ENCODE measurements around the gene PAX3. TPM values are rescaled to one million over a fixed set of nuclear protein-coding genes. Genes with fewer than 3 reads are reported as not detected.

The PAX3 gene
- polyA plus RNA-seq, 3 donors, result not detected

DNA sequence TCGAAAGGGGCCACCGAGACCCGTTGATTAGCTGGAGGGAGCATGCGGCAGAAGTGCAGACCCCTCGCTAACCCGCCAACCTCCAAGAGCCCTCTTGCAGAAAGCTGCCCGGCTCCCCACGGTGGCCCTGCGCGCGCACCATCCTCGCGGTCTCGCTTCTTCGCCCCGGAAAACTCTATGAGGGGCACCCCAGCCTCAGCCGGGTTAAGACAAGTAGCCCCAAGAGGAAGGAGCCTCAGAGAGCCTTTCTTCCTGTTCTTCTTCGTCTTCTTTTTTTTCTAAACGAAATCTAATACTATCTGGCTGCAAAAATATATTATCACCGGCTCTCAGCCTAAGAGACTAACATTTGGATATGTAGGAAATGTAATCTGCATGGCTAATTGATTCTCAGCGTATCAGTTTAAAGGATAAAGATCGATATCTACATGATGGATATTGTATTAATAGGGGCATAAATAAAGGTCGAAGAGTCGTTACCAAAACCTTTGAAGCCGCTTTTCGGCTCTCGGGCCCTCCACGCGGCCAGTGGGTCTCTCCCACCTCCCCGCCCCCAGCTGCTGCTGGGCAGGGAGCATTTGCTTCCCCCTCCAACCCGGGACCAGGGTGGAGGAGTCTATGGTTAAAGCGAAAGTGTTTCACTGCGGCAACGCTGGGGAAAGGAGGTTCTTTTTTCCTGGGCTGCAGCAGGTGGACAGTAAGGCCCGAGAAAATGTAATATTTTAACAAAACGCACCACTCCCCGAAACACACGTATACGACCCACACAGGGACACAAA is 6.1 kb upstream of the PAX3 start:
- peaks cover 42 to 66% of the 10 kb centered on the region in 2 donors for H3K9me3 ChIP-seq (replicated peaks in 1 of 2; ENCODE audit: control insufficient read depth in 1 of 2, insufficient read depth in 1 of 2, low read length in 2 of 2)
- peaks cover 76% of the 10 kb centered on the region for H3K4me1 Mint-ChIP-seq
- H3K79me2 ChIP-seq (ENCODE audit: insufficient read depth, low read length), result no peaks in the 10 kb centered on the region
- peaks cover 84 to 99% (median 94%) of the 10 kb centered on the region in 3 donors for H3K27me3 Mint-ChIP-seq (ENCODE audit: low read depth in 3 of 3)
- H3K27ac ChIP-seq (ENCODE audit: low read depth in 1 of 2, low read length in 2 of 2), result peak overlapping the region; percentile 40 to 50
- TF ChIP-seq, protein P1, sequence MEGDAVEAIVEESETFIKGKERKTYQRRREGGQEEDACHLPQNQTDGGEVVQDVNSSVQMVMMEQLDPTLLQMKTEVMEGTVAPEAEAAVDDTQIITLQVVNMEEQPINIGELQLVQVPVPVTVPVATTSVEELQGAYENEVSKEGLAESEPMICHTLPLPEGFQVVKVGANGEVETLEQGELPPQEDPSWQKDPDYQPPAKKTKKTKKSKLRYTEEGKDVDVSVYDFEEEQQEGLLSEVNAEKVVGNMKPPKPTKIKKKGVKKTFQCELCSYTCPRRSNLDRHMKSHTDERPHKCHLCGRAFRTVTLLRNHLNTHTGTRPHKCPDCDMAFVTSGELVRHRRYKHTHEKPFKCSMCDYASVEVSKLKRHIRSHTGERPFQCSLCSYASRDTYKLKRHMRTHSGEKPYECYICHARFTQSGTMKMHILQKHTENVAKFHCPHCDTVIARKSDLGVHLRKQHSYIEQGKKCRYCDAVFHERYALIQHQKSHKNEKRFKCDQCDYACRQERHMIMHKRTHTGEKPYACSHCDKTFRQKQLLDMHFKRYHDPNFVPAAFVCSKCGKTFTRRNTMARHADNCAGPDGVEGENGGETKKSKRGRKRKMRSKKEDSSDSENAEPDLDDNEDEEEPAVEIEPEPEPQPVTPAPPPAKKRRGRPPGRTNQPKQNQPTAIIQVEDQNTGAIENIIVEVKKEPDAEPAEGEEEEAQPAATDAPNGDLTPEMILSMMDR (IDR thresholded peaks at IDR 0.05), result no peak
- H3K4me1 ChIP-seq (ENCODE audit: control insufficient read depth in 1 of 2, insufficient read depth in 2 of 2, low read length in 2 of 2), result peaks cover 66 to 76% of the 10 kb centered on the region in 2 donors
- DNase-seq, result peak in 1 of 3 donors; percentile 36
- peaks cover 23 to 81% (median 75%) of the 10 kb centered on the region in 7 donors for H3K9me3 Mint-ChIP-seq
- peaks cover 76 to 91% of the 10 kb centered on the region in 2 donors for H3K27me3 ChIP-seq (ENCODE audit: control insufficient read depth in 2 of 2, insufficient read depth in 2 of 2, low read length in 2 of 2)
- 5% methylated on average over 24 of the region's 39 CpGs for WGBS (ENCODE audit: insufficient coverage)
- no peaks in the 10 kb centered on the region for H4K20me1 ChIP-seq (ENCODE audit: insufficient read depth, low read length)
- peak overlapping the region; percentile 88 for H3K4me2 ChIP-seq (replicated peaks; ENCODE audit: extremely low read depth, low read length, poor library complexity, severe bottlenecking)
- peaks cover 35 to 37% of the 10 kb centered on the region in 2 donors for H3K36me3 Mint-ChIP-seq
- intact Hi-C loops (cut with micrococcal nuclease), result no loop called here
- H3K4me3 ChIP-seq (replicated peaks in 1 of 3; ENCODE audit: low read depth in 2 of 3, low read length in 3 of 3), result peak overlapping the region; percentile 58 to 91 (median 72)
- no peaks in the 10 kb centered on the region for H3K36me3 ChIP-seq (replicated peaks in 1 of 2; ENCODE audit: control insufficient read depth in 1 of 2, insufficient read depth in 2 of 2, low read length in 2 of 2)
- H2AFZ ChIP-seq (ENCODE audit: insufficient read depth, low read depth, low read length, poor library complexity, severe bottlenecking), result peak overlapping the region; percentile 78
- peak overlapping the region; percentile 55 for H3K9ac ChIP-seq (ENCODE audit: insufficient read depth, low read length, poor library complexity, severe bottlenecking)
- H3K27ac Mint-ChIP-seq, result peak overlapping the region; percentile 27 to 82 (median 56)
- peak overlapping the region; percentile 94 to 96 for H3K4me3 Mint-ChIP-seq

DNA sequence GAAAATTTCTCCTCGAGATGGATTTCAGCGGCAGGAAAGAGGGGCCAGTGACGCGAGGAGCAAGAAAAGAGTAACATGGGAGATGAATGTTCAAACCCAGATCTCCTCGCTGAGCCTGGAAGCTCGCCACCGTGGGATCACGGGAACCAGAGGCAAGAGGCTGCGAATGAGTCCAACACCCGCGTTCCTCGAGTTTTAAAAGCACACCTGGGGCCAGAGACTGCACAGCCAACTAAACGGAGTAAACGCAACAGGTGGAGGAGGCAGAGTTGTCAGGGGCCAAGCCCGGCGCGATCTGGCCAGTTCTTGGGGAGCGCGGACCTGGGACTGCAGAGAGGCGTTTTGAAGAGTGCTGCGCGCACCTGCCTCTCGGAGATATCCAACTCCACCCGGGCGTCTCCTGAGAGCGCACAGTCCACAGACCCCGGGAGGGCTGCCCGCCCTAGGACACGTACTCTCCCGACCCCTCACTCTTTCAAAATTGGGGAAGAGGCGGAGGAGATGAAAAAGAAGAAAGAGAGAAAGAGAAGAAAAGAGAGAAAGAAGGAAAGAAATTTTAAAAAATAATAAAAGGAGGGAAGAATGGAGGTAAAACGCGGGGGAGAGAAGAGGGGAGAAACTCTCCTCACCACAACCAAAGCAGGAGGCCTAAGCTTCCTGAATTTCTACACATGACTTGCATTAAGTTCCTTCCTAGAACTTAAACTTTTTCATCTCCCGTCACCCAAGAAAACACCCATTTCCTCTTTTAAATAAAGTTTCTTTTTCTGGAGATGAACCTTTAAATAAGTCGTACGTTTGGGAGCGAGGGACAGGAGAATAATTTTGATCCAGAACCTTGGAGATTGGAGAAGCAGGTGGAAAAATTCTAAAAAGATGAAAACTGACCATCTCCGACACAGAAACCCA is 5.3 kb upstream of the PAX3 start:
- Histone ChIP-seq H3K9me3 (replicated peaks in 1 of 2; ENCODE audit: control insufficient read depth in 1 of 2, insufficient read depth in 1 of 2, low read length in 2 of 2) (peaks cover 45 to 74% of the 10 kb centered on the region in 2 donors), H3K27ac (ENCODE audit: low read depth in 1 of 2, low read length in 2 of 2) (peak overlapping the region; percentile 40 to 50), H3K79me2 (ENCODE audit: insufficient read depth, low read length) (no peaks in the 10 kb centered on the region), H3K4me3 (replicated peaks in 1 of 3; ENCODE audit: low read depth in 2 of 3, low read length in 3 of 3) (peak overlapping the region; percentile 58 to 91 (median 72)), H4K20me1 (ENCODE audit: insufficient read depth, low read length) (no peaks in the 10 kb centered on the region), H3K4me2 (replicated peaks; ENCODE audit: extremely low read depth, low read length, poor library complexity, severe bottlenecking) (peak overlapping the region; percentile 88), H3K4me1 (ENCODE audit: control insufficient read depth in 1 of 2, insufficient read depth in 2 of 2, low read length in 2 of 2) (peaks cover 75 to 84% of the 10 kb centered on the region in 2 donors), H2AFZ (ENCODE audit: insufficient read depth, low read depth, low read length, poor library complexity, severe bottlenecking) (peak overlapping the region; percentile 78), H3K36me3 (replicated peaks in 1 of 2; ENCODE audit: control insufficient read depth in 1 of 2, insufficient read depth in 2 of 2, low read length in 2 of 2) (no peaks in the 10 kb centered on the region), H3K27me3 (ENCODE audit: control insufficient read depth in 2 of 2, insufficient read depth in 2 of 2, low read length in 2 of 2) (peaks cover 76 to 91% of the 10 kb centered on the region in 2 donors), H3K9ac (ENCODE audit: insufficient read depth, low read length, poor library complexity, severe bottlenecking) (peak overlapping the region; percentile 55)
- H3K27me3 Mint-ChIP-seq (ENCODE audit: low read depth in 3 of 3), result peaks cover 85 to 99% (median 94%) of the 10 kb centered on the region in 3 donors
- 10% methylated on average over 21 of the region's 38 CpGs for WGBS (ENCODE audit: insufficient coverage)
- peak overlapping the region; percentile 94 to 96 for H3K4me3 Mint-ChIP-seq
- DNase-seq, result peak; percentile 42 to 67 (median 62)
- intact Hi-C loops (cut with micrococcal nuclease), result no loop called here
- peaks cover 28 to 88% (median 83%) of the 10 kb centered on the region in 7 donors for H3K9me3 Mint-ChIP-seq
- H3K4me1 Mint-ChIP-seq, result peaks cover 84% of the 10 kb centered on the region
- peaks cover 36 to 44% of the 10 kb centered on the region in 2 donors for H3K36me3 Mint-ChIP-seq
- peak overlapping the region in 6 of 7 donors; percentile 50 to 82 (median 57) for H3K27ac Mint-ChIP-seq
- TF ChIP-seq, protein P1 (IDR thresholded peaks at IDR 0.05), result no peak

Measured in CD14-positive monocyte (primary cell).